A549 (cell line): ENCODE data around the gene FOSL1. TPM values are rescaled to one million over a fixed set of nuclear protein-coding genes. Genes with fewer than 3 reads are reported as not detected.
"Not testable (repeated sequence)": the region's sequence is repeated elsewhere in the genome, so short reads cannot be mapped to it uniquely, and the experiment has no call there.

Source experiments
- ATAC-seq, 2 experiments: fragments of 200-7000 bp in 1 of 2; fragments of >200 bp in 1 of 2; cut with Nextera tagmentation in 1 of 2; cut with Tn5 transposase in 1 of 2; 3 replicates each; pipeline versions ENCODE4 v1.8.0 to v1.9.1; 2018 to 2020; ENCODE audit warnings: mild to moderate bottlenecking in 1 of 2, moderate library complexity in 1 of 2
- CTCF ChIA-PET: fragments of 300-600 bp; sonication (Branson Sonifier 250); formaldehyde crosslinking; extraction: SDS; loops from one replicate; lab custom pipeline; 2021; ENCODE audit warnings: antibody characterized with exemption, inconsistent platforms; lab: Yijun Ruan, JAX
- POLR2A ChIA-PET: fragments of 350-600 bp; formaldehyde crosslinking; extraction: SDS; loops from one replicate; lab custom pipeline; 2021; ENCODE audit warnings: antibody characterized with exemption, inconsistent platforms; lab: Yijun Ruan, JAX
- DNase-seq, 2 experiments: peaks; one replicate each; pipeline versions ENCODE4 v3.0.0 to v3.0.0-alpha.2; 2011 to 2016; ENCODE audit warnings: low read depth in 1 of 2, low spot score in 1 of 2
- FAIRE-seq: peaks from 2 replicates; lab custom pipeline; 2011; peaks lifted over from hg19 to GRCh38; lab: Jason Lieb, UNC
- H3K27ac ChIP-seq, 2 experiments: fragments of >200 bp; sonication (Bioruptor Twin); formaldehyde crosslinking; 3 replicates each; pipeline ENCODE4 v1.5.1; 2016 to 2017
- H3K4me1 ChIP-seq: fragments of >200 bp; sonication (Bioruptor Twin); formaldehyde crosslinking; 3 replicates; pipeline ENCODE4 v1.6.1; 2016
- H3K4me2 ChIP-seq: fragments of >200 bp; sonication (Bioruptor Twin); formaldehyde crosslinking; 3 replicates; pipeline ENCODE4 v1.6.1; 2016
- H3K4me3 ChIP-seq: fragments of >200 bp; sonication (Bioruptor Twin); formaldehyde crosslinking; 3 replicates; pipeline ENCODE4 v1.5.1; 2016
- H3K9me3 ChIP-seq: fragments of >200 bp; sonication (Bioruptor Twin); formaldehyde crosslinking; 3 replicates; pipeline ENCODE4 v1.6.1; 2016
- EHF ChIP-seq: fragments of 250-450 bp; sonication (Bioruptor Pico); IDR thresholded peaks from 2 replicates; pipeline ENCODE4 v1.5.0; 2020; ENCODE audit warnings: mild to moderate bottlenecking
- FOSB ChIP-seq: fragments of 250-450 bp; sonication (Bioruptor Pico); IDR thresholded peaks from 2 replicates; pipeline ENCODE4 v1.5.0; 2020; ENCODE audit warnings: mild to moderate bottlenecking, moderate library complexity
- HOXA7 ChIP-seq: fragments of 250-450 bp; sonication (Bioruptor Pico); IDR thresholded peaks from 2 replicates; pipeline ENCODE4 v1.5.0; 2020; ENCODE audit warnings: mild to moderate bottlenecking, moderate library complexity
- PBX3 ChIP-seq: IDR thresholded peaks from 2 replicates; pipeline ENCODE4 v1.6.1; 2012
- POLR2AphosphoS2 ChIP-seq: conservative IDR thresholded peaks from 2 replicates; pipeline ENCODE4 v1.6.1; 2012; ENCODE audit warnings: low read length, improper control_type of control experiment, inconsistent platforms
- RCOR1 ChIP-seq: fragments of 150-350 bp; IDR thresholded peaks from 2 replicates; pipeline ENCODE4 v1.6.1; 2014; ENCODE audit warnings: antibody characterized with exemption, low read length, low read depth
- TFCP2L1 ChIP-seq: fragments of 250-450 bp; sonication (Bioruptor Pico); IDR thresholded peaks from 2 replicates; pipeline ENCODE4 v1.5.0; 2021; ENCODE audit warnings: mild to moderate bottlenecking
- TP53 ChIP-seq: fragments of 250-450 bp; sonication (Bioruptor Pico); IDR thresholded peaks from 2 replicates; pipeline ENCODE4 v1.5.0; 2021; ENCODE audit warnings: mild to moderate bottlenecking, moderate library complexity
- ZNF302 ChIP-seq: fragments of 250-450 bp; sonication (Bioruptor Pico); IDR thresholded peaks from 2 replicates; pipeline ENCODE4 v1.9.0; 2021; ENCODE audit warnings: inconsistent platforms, mild to moderate bottlenecking, moderate library complexity
- WGBS: methylation state at CpG from one replicate; pipeline ENCODE4 v1.1.6; 2017; ENCODE audit errors: missing lambda C conversion rate; 5-methylcytosine and 5-hydroxymethylcytosine counted together
- polyA plus RNA-seq, 4 experiments: library from polyadenylated mRNA; depleted of rRNA in 3 of 4; stranded (reverse); fragments of >200 nt; fragmentation: RNase III in 1 of 4; extraction: RNeasy Plus Mini Kit Qiagen cat#74134 plus additional on column Dnase treatment in 1 of 4; gene quantifications; 2 replicates in 3 of 4; 3 replicates in 1 of 4; pipeline ENCODE4 v1.2.3, GENCODE V29; 2011 to 2017
- TF ChIP-seq, protein P1 (sequence below): fragments of 250-450 bp; sonication (Bioruptor Pico); IDR thresholded peaks from 2 replicates; pipeline ENCODE4 v1.5.0; 2021; ENCODE audit warnings: mild to moderate bottlenecking, moderate library complexity, borderline replicate concordance

Gene FOSL1
- polyA plus RNA-seq, 2 of the 4 experiments (the other 2 are of a cell fraction): 6.7 to 24.1 TPM

GRCh38 chr11:65894034-65894591 lies 6.1 kb downstream of the FOSL1 start:
- no peak for ATAC-seq
- ChIA-PET POLR2A (interaction anchor here (0.5 to 1.2 kb wide), 2 partner anchors 22 to 47 kb away, joined by 3 read pairs; no protein-coding TSS in a partner anchor), CTCF (interaction anchor here (0.7 to 20.5 kb wide), 6 partner anchors 10 to 183 kb away, joined by 3 to 618 read pairs (median 6); partner anchors contain the start of genes C11orf68, DRAP1, FOSL1 and KAT5)
- DNase-seq: no peak
- Histone ChIP-seq H3K9me3 (no peaks in the 10 kb centered on the region), H3K4me2 (no peak overlapping the region), H3K4me3 (no peak overlapping the region), H3K27ac (peak overlapping the region in 1 of 2 experiments; percentile 50; a peak in 2 of 6 replicates), H3K4me1 (peaks cover 65% of the 10 kb centered on the region)
- no peak for FAIRE-seq
- whole genome bisulfite sequencing: 93% methylated on average over 16 of the region's 16 CpGs
- TF ChIP-seq POLR2AphosphoS2: peak; percentile 88
- TF ChIP-seq EHF: no peak
- TF ChIP-seq HOXA7 (CRISPR knock-in tag): peak; percentile 86; the same call in 1 of the 2 replicates
- TF ChIP-seq, protein P1, sequence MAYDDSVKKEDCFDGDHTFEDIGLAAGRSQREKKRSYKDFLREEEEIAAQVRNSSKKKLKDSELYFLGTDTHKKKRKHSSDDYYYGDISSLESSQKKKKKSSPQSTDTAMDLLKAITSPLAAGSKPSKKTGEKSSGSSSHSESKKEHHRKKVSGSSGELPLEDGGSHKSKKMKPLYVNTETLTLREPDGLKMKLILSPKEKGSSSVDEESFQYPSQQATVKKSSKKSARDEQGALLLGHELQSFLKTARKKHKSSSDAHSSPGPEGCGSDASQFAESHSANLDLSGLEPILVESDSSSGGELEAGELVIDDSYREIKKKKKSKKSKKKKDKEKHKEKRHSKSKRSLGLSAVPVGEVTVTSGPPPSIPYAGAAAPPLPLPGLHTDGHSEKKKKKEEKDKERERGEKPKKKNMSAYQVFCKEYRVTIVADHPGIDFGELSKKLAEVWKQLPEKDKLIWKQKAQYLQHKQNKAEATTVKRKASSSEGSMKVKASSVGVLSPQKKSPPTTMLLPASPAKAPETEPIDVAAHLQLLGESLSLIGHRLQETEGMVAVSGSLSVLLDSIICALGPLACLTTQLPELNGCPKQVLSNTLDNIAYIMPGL: peak; percentile 65; the same call in 1 of the 2 replicates
- peak; percentile 88 for TF ChIP-seq TP53 (CRISPR knock-in tag)
- TF ChIP-seq TFCP2L1 (CRISPR knock-in tag): peak; percentile 91; the same call in 1 of the 2 replicates
- no peak for TF ChIP-seq PBX3
- TF ChIP-seq FOSB (CRISPR knock-in tag): peak; percentile 87

GRCh38 chr11:65892661-65893317 lies 7.4 kb downstream of the FOSL1 start:
- Histone ChIP-seq H3K9me3 (no peaks in the 10 kb centered on the region), H3K4me3 (no peak overlapping the region), H3K4me2 (peak overlapping the region; percentile 97; the same call in 2 of the 3 replicates), H3K27ac (peak overlapping the region in 1 of 2 experiments; percentile 96; a peak in 2 of 6 replicates), H3K4me1 (peaks cover 60% of the 10 kb centered on the region)
- ChIA-PET POLR2A (interaction anchor here (3.0 to 3.2 kb wide), 2 partner anchors 9 to 23 kb away, joined by 15 to 38 read pairs; partner anchors contain the start of gene FOSL1), CTCF (interaction anchor here (0.7 to 20.5 kb wide), 8 partner anchors 8 to 176 kb away, joined by 3 to 618 read pairs (median 9); partner anchors contain the start of genes C11orf68, DRAP1 and FOSL1)
- 84% methylated on average over 10 of the region's 10 CpGs for WGBS
- DNase-seq: no peak
- no peak for ATAC-seq
- no peak for FAIRE-seq
- TF ChIP-seq PBX3 (no peak), RCOR1 (no peak), POLR2AphosphoS2 (peak; percentile 47), ZNF302 (no peak)

DNA sequence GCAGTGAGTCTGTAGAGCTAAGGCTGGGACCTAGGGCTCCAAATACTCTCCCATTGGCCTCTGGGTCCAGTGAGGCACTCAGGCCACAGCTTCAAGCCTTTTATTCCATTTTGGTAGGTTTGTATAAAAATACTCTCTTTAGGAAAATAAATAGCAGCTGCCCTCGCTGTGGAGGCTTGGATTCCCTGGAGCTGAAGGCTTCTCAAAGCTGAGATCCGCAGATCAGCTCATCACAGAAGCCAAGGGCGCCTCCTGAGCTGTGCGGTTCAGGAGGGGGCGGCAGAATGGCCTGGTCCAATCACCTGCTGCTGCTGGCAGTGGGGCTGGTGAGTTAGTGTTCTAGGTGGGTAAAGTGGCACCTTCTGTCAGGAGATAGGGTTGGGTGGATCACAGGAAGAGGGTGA lies 8.0 kb downstream of the FOSL1 start:
- ATAC-seq, DNase-seq, FAIRE-seq, H3K4me3 ChIP-seq, H3K9me3 ChIP-seq: not testable (repeated sequence)
- H3K4me2 ChIP-seq: peak overlapping the region; percentile 97
- ChIA-PET POLR2A (interaction anchor here (0.9 to 4.3 kb wide), 4 partner anchors 9 to 26 kb away, joined by 3 to 38 read pairs (median 14); partner anchors contain the start of gene FOSL1), CTCF (interaction anchor here (0.7 to 20.5 kb wide), 10 partner anchors 8 to 180 kb away, joined by 3 to 618 read pairs (median 9); partner anchors contain the start of genes C11orf68, DRAP1, FOSL1 and KAT5)
- WGBS: 72% methylated on average over 5 of the region's 5 CpGs
- peak overlapping the region in 1 of 2 experiments; percentile 96; a peak in 3 of 6 replicates for H3K27ac ChIP-seq
- peak; percentile 72 for TF ChIP-seq POLR2AphosphoS2
- TF ChIP-seq PBX3: 0 out of 2 replicates have a peak, but pooled peaks have one; percentile 44
- peaks cover 58% of the 10 kb centered on the region for H3K4me1 ChIP-seq
